ENCODE measurements around the gene AFP.
"Not testable (repeated sequence)": the region's sequence is repeated elsewhere in the genome, so short reads cannot be mapped to it uniquely, and the experiment has no call there.

Gene AFP

GRCh38 chr4:73435984-73436383 is at the start of gene AFP:
Gene AFP, plus strand, starts transcription at chr4:73436221. Its CDS starts 42 bp downstream, at chr4:73436263.
- no peak for DNase-seq (ENCODE audit: low read depth)

DNA sequence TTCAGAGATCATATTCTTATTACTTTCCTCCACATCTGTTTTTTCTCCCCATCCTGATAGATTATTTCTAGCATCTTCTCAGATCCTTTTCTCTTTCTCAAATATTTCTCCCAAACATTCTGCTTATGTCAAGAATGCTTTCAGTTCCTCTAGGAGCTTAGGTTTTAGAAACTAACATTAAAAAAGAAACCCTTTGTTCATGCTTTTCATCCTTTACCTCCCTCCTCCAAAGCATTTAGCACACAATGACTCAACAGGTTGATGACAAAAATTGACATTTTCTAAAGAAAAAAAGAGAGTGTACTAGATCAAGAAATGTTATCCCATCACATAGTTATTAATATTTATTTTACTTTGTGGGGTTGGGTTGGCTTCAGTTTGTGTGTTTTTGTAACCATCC is 48.5 kb upstream of the AFP start:
- no peak for DNase-seq (ENCODE audit: low read depth)

- no peak for DNase-seq (ENCODE audit: low read depth)
These were observed 47.1 kb upstream of the AFP start for GRCh38 chr4:73388887-73389286.

GRCh38 chr4:73389663-73390062 is 46.4 kb upstream of the AFP start:
- DNase-seq (ENCODE audit: low read depth) = not testable (repeated sequence)

DNA sequence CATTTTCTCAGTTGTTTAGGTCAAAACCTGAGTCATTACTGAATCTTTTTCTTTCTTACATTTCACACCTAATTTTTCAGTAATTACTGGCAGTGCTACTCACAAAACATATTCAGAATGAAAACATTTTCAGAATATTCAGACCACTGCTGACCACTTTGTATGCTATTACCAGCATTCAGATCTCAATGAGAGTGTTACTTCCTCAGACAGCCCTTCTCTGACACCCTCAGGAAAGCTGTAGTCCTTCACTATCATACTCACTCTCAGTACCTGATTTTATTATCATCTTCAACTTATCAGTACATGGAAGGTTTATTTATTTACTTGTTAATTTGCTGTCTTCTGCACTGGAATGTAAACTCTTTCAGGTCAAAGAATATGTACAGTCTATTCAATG is 44.2 kb upstream of the AFP start:
- DNase-seq (ENCODE audit: low read depth) = no peak

DNA sequence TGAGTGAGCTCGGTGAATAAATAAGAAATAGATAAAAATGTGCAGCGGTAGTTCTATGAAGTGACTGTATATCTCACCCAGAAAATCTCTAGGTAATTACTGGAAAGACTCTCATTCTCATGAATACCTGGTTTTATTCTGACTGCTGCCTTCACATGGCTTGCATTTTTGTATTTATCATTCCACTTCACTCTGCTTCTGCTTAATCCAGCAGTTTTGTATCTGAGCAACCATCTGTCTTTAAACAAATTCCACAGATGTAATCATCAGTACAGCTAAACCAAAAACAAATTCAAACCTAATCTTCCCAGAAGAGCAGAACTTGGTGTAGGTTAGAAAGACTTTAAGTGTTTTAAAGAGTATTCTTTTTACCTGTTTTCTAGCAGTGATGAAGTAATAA is 43.1 kb upstream of the AFP start:
- no peak for DNase-seq (ENCODE audit: low read depth)

DNA sequence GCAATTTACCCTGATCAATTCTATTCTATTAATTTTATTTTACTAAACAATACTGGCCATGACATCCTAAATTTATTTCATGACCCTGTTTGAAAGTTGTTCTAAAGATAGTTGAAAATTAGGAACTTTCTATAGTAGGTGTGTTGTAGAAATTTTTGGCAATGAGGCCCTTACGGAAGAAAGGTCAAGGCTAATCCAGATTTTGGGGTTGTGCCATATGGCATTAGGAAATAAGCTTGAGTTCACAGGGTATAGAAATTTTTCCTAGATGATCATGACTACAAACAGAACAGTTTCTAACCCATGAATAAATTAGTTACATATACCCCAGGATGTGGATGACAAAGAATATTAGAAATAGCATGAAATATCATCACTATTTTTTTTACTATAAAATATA is 39.7 kb upstream of the AFP start:
- no peak for DNase-seq (ENCODE audit: low read depth)

- no peak for DNase-seq (ENCODE audit: low read depth)
These were observed 38.7 kb upstream of the AFP start for GRCh38 chr4:73396993-73397972.

- DNase-seq (ENCODE audit: low read depth) = no peak
These were observed 34.6 kb upstream of the AFP start for GRCh38 chr4:73401412-73401811.

DNA sequence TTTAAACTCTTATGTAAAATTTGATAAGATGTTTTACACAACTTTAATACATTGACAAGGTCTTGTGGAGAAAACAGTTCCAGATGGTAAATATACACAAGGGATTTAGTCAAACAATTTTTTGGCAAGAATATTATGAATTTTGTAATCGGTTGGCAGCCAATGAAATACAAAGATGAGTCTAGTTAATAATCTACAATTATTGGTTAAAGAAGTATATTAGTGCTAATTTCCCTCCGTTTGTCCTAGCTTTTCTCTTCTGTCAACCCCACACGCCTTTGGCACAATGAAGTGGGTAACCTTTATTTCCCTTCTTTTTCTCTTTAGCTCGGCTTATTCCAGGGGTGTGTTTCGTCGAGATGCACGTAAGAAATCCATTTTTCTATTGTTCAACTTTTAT is 32.0 kb upstream of the AFP start, which contains the start of gene ALB:
TSS of gene ALB (plus strand) at position 246 of the 400 bp plus-strand sequence. CDS start at position 287, 41 bp downstream.
- no peak for DNase-seq (ENCODE audit: low read depth)

- DNase-seq (ENCODE audit: low read depth) = no peak
These were observed 31.6 kb upstream of the AFP start for GRCh38 chr4:73404457-73404856.

DNA sequence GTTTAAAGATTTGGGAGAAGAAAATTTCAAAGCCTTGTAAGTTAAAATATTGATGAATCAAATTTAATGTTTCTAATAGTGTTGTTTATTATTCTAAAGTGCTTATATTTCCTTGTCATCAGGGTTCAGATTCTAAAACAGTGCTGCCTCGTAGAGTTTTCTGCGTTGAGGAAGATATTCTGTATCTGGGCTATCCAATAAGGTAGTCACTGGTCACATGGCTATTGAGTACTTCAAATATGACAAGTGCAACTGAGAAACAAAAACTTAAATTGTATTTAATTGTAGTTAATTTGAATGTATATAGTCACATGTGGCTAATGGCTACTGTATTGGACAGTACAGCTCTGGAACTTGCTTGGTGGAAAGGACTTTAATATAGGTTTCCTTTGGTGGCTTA is 30.9 kb upstream of the AFP start:
- DNase-seq (ENCODE audit: low read depth) = no peak

GRCh38 chr4:73406548-73406875 is 29.5 kb upstream of the AFP start:
- no peak for DNase-seq (ENCODE audit: low read depth)

GRCh38 chr4:73407227-73407673 is 28.8 kb upstream of the AFP start:
- no peak for DNase-seq (ENCODE audit: low read depth)

DNA sequence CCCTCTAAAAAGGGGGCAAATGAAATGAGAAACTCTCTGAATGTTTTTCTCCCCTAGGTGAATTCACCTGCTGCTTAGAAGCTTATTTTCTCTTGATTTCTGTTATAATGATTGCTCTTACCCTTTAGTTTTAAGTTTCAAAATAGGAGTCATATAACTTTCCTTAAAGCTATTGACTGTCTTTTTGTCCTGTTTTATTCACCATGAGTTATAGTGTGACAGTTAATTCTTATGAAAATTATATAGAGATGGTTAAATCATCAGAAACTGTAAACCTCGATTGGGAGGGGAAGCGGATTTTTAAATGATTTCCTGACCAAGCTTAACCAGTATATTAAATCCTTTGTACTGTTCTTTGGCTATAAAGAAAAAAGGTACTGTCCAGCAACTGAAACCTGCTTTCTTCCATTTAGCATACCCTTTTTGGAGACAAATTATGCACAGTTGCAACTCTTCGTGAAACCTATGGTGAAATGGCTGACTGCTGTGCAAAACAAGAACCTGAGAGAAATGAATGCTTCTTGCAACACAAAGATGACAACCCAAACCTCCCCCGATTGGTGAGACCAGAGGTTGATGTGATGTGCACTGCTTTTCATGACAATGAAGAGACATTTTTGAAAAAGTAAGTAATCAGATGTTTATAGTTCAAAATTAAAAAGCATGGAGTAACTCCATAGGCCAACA is 27.7 kb upstream of the AFP start:
- no peak for DNase-seq (ENCODE audit: low read depth)

GRCh38 chr4:73409012-73409862 is 26.8 kb upstream of the AFP start:
- DNase-seq (ENCODE audit: low read depth) = no peak

DNA sequence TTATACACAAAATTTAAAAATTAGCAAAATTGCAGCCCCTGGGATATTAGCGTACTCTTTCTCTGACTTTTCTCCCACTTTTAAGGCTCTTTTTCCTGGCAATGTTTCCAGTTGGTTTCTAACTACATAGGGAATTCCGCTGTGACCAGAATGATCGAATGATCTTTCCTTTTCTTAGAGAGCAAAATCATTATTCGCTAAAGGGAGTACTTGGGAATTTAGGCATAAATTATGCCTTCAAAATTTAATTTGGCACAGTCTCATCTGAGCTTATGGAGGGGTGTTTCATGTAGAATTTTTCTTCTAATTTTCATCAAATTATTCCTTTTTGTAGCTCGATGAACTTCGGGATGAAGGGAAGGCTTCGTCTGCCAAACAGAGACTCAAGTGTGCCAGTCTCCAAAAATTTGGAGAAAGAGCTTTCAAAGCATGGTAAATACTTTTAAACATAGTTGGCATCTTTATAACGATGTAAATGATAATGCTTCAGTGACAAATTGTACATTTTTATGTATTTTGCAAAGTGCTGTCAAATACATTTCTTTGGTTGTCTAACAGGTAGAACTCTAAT is 26.0 kb upstream of the AFP start:
- DNase-seq (ENCODE audit: low read depth) = no peak

GRCh38 chr4:73410916-73411730 is 24.9 kb upstream of the AFP start:
- DNase-seq (ENCODE audit: low read depth) = no peak

- DNase-seq (ENCODE audit: low read depth) = no peak
These were observed 24.1 kb upstream of the AFP start for GRCh38 chr4:73411731-73412414.

- DNase-seq (ENCODE audit: low read depth) = no peak
These were observed 22.7 kb upstream of the AFP start for GRCh38 chr4:73413294-73413755.
